Measurements from ENCODE around the gene ZBTB7B. TPM values are rescaled to one million over a fixed set of nuclear protein-coding genes. Genes with fewer than 3 reads are reported as not detected.

Gene ZBTB7B
- total and polyA plus RNA-seq, 9 of the 15 experiments (the other 6 are each of a cell fraction or from before 2014, with no cell fraction given), result 0.04 to 46.5 (median 15.2) TPM

DNA sequence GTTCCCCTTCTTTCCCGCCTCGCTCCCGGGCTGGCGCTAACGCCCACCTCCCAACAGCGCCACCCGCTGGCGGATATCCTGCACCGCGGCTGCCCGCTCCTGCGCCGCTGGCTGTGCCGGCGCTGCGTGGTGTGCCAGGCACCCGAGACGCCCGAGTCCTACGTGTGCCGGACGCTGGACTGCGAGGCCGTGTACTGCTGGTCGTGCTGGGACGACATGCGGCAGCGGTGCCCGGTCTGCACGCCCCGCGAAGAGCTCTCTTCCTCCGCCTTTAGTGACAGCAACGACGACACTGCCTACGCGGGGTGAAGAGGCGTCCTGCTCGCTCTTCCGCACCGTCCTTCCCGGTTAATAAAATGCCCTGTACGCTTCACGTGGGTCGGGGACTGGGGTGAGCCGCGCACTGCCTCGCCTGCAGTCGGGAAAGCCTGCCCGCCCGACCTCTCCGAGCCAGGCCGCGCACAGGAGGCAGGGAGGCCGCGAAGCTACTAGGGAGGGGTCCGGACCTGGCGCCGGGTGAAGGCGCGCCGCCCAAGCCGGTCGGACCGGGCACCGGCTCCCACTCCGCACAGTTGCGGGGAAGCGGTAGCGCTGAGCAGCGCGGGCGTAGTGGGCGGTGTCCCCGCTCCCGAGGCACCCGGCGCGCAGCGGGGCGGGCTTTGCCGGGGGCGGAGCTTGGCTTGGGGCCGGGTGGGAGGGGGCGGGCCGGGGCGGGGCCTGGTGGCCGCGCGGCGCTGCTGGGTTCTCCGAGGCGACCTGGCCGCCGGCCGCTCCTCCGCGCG lies 48.1 kb downstream of the ZBTB7B start, which contains the start of gene ADAM15 (continued):
- peak; percentile 73; the same call in 1 of the 2 replicates for TF ChIP-seq ZBTB40 (IDR thresholded peaks at IDR 0.05)
- no peak for TF ChIP-seq ZBTB40 (CRISPR knock-in tag; IDR thresholded peaks at IDR 0.05)
- TF ChIP-seq ARNT (IDR thresholded peaks at IDR 0.05), result no peak
- TF ChIP-seq TFAM (CRISPR knock-in tag; conservative IDR thresholded peaks at IDR 0.05), result no peak
- TF ChIP-seq PHTF2 (CRISPR knock-in tag; IDR thresholded peaks at IDR 0.05), result no peak
- TF ChIP-seq MLLT1 (IDR thresholded peaks at IDR 0.05), result no peak
- 0 out of 2 replicates have a peak, but pooled peaks have one; percentile 39 for TF ChIP-seq FOXK1 (CRISPR knock-in tag; IDR thresholded peaks at IDR 0.05; ENCODE audit: borderline replicate concordance)
- peak; percentile 78 for TF ChIP-seq TFAP4 (CRISPR knock-in tag; IDR thresholded peaks at IDR 0.05; ENCODE audit: borderline replicate concordance)
- no peak for TF ChIP-seq ZNF3 (CRISPR knock-in tag; IDR thresholded peaks at IDR 0.05)
- TF ChIP-seq ZEB2 (IDR thresholded peaks at IDR 0.05), result no peak
- TF ChIP-seq TSHZ1 (CRISPR knock-in tag; IDR thresholded peaks at IDR 0.05), result no peak

Data from K562 (cell line).